Bronchial epithelial cell (primary cell): ENCODE data around the gene SESN2. TPM values are rescaled to one million over a fixed set of nuclear protein-coding genes. Genes with fewer than 3 reads are reported as not detected.
A peak's percentile ranks its signal among the peaks of the same experiment; 100 is the strongest.

Experiments
- DNase-seq: peaks from one replicate; pipeline ENCODE4 v3.0.0-alpha.2; 2010; ENCODE audit warnings: low read depth
- FAIRE-seq: peaks from 2 replicates; lab custom pipeline; 2011; peaks lifted over from hg19 to GRCh38; lab: Jason Lieb, UNC
- H3K27me3 ChIP-seq: 2 replicates; pipeline ENCODE4 v1.5.1; 2011; ENCODE audit warnings: low read length; ENCODE audit not compliant: control insufficient read depth, insufficient read depth
- H3K36me3 ChIP-seq: 2 replicates; pipeline ENCODE4 v1.5.1; 2011; ENCODE audit warnings: low read length; ENCODE audit not compliant: control insufficient read depth, insufficient read depth
- H3K4me3 ChIP-seq: 2 replicates; pipeline ENCODE4 v1.5.1; 2011; ENCODE audit warnings: mild to moderate bottlenecking, low read depth, low read length, control low read depth
- total RNA-seq: library from RNA; depleted of rRNA; stranded (reverse); fragments of >200 nt; gene quantifications from 2 replicates; pipeline ENCODE4 v1.2.1, GENCODE V29; 2014
- TF ChIP-seq, protein P1 (sequence below): IDR thresholded peaks from 2 replicates; pipeline ENCODE4 v1.5.1; 2011; ENCODE audit warnings: mild to moderate bottlenecking, moderate library complexity, low read length, control low read depth, inconsistent platforms; ENCODE audit not compliant: insufficient read depth, severe bottlenecking

SESN2 gene
- total RNA-seq, 1 donor from 2014 or later, result 24.2 TPM

DNA sequence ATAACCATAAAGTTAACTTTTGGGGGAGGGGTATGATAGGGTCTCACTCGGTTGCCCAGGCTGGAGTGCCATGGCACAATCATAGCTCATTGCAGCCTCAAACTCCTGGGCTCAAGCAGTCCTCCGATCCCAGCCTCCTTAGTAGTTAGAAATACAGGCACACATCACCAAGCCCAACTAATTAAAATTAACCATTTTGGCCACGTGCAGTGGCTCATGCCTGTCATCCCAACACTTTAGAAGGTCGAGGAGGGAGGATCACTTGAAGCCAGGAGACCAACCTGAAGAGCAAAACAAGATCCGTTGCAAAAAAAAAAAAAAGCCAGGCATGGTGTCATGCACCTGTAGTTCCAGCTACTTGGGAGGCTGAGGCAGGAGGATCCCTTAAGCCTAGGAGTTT is 42.9 kb downstream of the SESN2 start:
- DNase-seq (no peak), FAIRE-seq (no peak)
- no peak overlapping the region for H3K4me3 ChIP-seq
- TF ChIP-seq, protein P1, sequence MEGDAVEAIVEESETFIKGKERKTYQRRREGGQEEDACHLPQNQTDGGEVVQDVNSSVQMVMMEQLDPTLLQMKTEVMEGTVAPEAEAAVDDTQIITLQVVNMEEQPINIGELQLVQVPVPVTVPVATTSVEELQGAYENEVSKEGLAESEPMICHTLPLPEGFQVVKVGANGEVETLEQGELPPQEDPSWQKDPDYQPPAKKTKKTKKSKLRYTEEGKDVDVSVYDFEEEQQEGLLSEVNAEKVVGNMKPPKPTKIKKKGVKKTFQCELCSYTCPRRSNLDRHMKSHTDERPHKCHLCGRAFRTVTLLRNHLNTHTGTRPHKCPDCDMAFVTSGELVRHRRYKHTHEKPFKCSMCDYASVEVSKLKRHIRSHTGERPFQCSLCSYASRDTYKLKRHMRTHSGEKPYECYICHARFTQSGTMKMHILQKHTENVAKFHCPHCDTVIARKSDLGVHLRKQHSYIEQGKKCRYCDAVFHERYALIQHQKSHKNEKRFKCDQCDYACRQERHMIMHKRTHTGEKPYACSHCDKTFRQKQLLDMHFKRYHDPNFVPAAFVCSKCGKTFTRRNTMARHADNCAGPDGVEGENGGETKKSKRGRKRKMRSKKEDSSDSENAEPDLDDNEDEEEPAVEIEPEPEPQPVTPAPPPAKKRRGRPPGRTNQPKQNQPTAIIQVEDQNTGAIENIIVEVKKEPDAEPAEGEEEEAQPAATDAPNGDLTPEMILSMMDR, result no peak
- no peaks in the 10 kb centered on the region for H3K36me3 ChIP-seq
- no peaks in the 10 kb centered on the region for H3K27me3 ChIP-seq

GRCh38 chr1:28306301-28306949 is 47.1 kb downstream of the SESN2 start:
- TF ChIP-seq, protein P1, result no peak
- H3K36me3 ChIP-seq, result no peaks in the 10 kb centered on the region
- H3K27me3 ChIP-seq, result no peaks in the 10 kb centered on the region
- H3K4me3 ChIP-seq, result no peak overlapping the region
- DNase-seq (no peak), FAIRE-seq (no peak)

DNA sequence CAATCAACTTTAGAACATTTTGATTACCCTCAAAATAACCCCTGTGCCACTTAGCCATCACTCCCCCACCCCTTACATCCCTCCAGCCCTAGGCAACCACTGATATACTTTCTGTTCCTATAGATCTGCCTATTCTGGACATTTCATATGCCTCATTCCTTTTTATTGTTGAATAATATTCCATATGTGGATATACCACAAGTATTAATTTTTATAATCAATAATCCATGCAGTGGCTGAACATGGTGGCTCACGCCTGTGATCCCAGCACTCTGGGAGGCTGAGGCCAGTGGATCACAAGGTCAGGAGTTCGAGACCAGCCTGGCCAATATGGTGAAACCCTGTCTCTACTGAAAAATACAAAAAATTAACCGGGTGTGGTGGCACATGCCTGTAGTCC is 49.4 kb downstream of the SESN2 start:
- Histone ChIP-seq H3K4me3 (no peak overlapping the region), H3K27me3 (no peaks in the 10 kb centered on the region), H3K36me3 (no peaks in the 10 kb centered on the region)
- TF ChIP-seq, protein P1, result no peak
- FAIRE-seq (no peak), DNase-seq (no peak)

GRCh38 chr1:28309702-28310101 is 50.4 kb downstream of the SESN2 start:
- no peaks in the 10 kb centered on the region for H3K36me3 ChIP-seq
- TF ChIP-seq, protein P1, result no peak
- no peak for FAIRE-seq

GRCh38 chr1:28313702-28314546 is 54.6 kb downstream of the SESN2 start:
- peak; percentile 60 for FAIRE-seq
- DNase-seq, result peak; percentile 78
- TF ChIP-seq, protein P1, result no peak
- no peaks in the 10 kb centered on the region for H3K36me3 ChIP-seq
- H3K4me3 ChIP-seq, result no peak overlapping the region
- no peaks in the 10 kb centered on the region for H3K27me3 ChIP-seq

More at GRCh38 chr1:28309702-28310101, 50.4 kb downstream of the SESN2 start:
- no peak overlapping the region for H3K4me3 ChIP-seq
- no peak for DNase-seq
- no peaks in the 10 kb centered on the region for H3K27me3 ChIP-seq
